Spinal cord (tissue), 10 donors: ENCODE results near the gene COL25A1. TPM values are rescaled to one million over a fixed set of nuclear protein-coding genes. Genes with fewer than 3 reads are reported as not detected.

Experiments used
- DNase-seq, 6 donors: peaks; one replicate each; pipeline versions ENCODE4 v3.0.0 to v3.0.0-alpha.2; 2013 to 2015; ENCODE audit warnings: low spot score in 6 of 6, low read depth in 4 of 6
- H3K27ac ChIP-seq: one replicate; pipeline ENCODE4 v1.5.1; 2013; ENCODE audit warnings: low read depth, low read length, control low read depth
- H3K27me3 ChIP-seq: one replicate; pipeline ENCODE4 v1.6.1; 2013; ENCODE audit warnings: low read length; ENCODE audit not compliant: control insufficient read depth, insufficient read depth
- H3K36me3 ChIP-seq: one replicate; pipeline ENCODE4 v1.6.1; 2013; ENCODE audit warnings: low read length; ENCODE audit not compliant: control insufficient read depth, insufficient read depth
- H3K4me1 ChIP-seq: one replicate; pipeline ENCODE4 v1.6.1; 2013; ENCODE audit warnings: low read length; ENCODE audit not compliant: control insufficient read depth, insufficient read depth
- H3K4me3 ChIP-seq: one replicate; pipeline ENCODE4 v1.5.1; 2013; ENCODE audit warnings: low read depth, low read length, control low read depth
- H3K9me3 ChIP-seq: one replicate; pipeline ENCODE4 v1.6.1; 2013; ENCODE audit warnings: low read length; ENCODE audit not compliant: control insufficient read depth, insufficient read depth
- WGBS: methylation state at CpG from one replicate; pipeline ENCODE4 v1.1.5; 2013; ENCODE audit warnings: missing lambda C conversion rate; ENCODE audit not compliant: insufficient coverage; 5-methylcytosine and 5-hydroxymethylcytosine counted together
- polyA plus RNA-seq, 2 donors: library from polyadenylated mRNA; unstranded; fragments of 120-200 nt; gene quantifications; one replicate each; pipeline ENCODE4 v1.2.1, GENCODE V29; 2013; ENCODE audit not compliant: insufficient read length in 2 of 2
- total RNA-seq, 2 donors: library from RNA; depleted of rRNA in 1 of 2; stranded (reverse); fragments of 120-200 nt in 1 of 2; fragments of >200 nt in 1 of 2; gene quantifications; one replicate each; pipeline versions ENCODE4 v1.2.3 to v1.2.4, GENCODE V29; 2013 to 2014
- donor health status: healthy.

The COL25A1 gene
- total and polyA plus RNA-seq, 4 donors, result 9.3 to 33.6 (median 13.4) TPM

- H3K27ac ChIP-seq, result no peak overlapping the region
- peaks cover 9% of the 10 kb centered on the region for H3K9me3 ChIP-seq
- WGBS, result no CpG with 5 or more reads among the region's 2 CpGs
- H3K4me3 ChIP-seq, result no peak overlapping the region
- DNase-seq, result no peak
- H3K36me3 ChIP-seq, result no peaks in the 10 kb centered on the region
- no peaks in the 10 kb centered on the region for H3K4me1 ChIP-seq
- H3K27me3 ChIP-seq, result no peaks in the 10 kb centered on the region
Measured at GRCh38 chr4:109319156-109319555, 16.7 kb upstream of the COL25A1 start.

GRCh38 chr4:109315818-109316217 is 13.4 kb upstream of the COL25A1 start:
- Histone ChIP-seq H3K9me3 (peaks cover 11% of the 10 kb centered on the region), H3K4me1 (no peaks in the 10 kb centered on the region), H3K4me3 (no peak overlapping the region), H3K27me3 (no peaks in the 10 kb centered on the region), H3K27ac (no peak overlapping the region), H3K36me3 (no peaks in the 10 kb centered on the region)
- no peak for DNase-seq
- no CpG with 5 or more reads among the region's 2 CpGs for WGBS

DNA sequence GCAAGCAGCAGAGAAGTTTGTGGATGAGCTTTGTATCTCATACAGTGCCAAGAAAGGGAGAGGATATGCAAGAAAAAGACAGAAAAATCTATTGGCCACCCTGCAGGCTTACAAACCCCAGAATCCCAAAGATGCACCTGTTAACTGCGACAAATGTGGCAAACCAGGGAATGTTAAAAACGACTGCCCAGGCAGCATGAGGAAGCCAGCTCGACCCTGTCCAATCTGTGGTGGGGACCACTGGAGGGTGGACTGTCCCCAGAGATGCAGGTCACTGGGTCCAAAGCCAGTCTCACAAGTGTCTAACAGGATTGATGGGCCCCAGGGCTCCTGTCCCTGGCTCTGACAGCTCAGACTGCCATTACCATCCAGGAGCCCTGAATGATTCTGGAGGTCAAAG is 12.9 kb upstream of the COL25A1 start:
- WGBS, result 93% methylated on average over 3 of the region's 3 CpGs
- no peak for DNase-seq
- no peaks in the 10 kb centered on the region for H3K36me3 ChIP-seq
- peaks cover 9% of the 10 kb centered on the region for H3K9me3 ChIP-seq
- H3K4me3 ChIP-seq, result no peak overlapping the region
- no peak overlapping the region for H3K27ac ChIP-seq
- H3K4me1 ChIP-seq, result no peaks in the 10 kb centered on the region
- H3K27me3 ChIP-seq, result no peaks in the 10 kb centered on the region

DNA sequence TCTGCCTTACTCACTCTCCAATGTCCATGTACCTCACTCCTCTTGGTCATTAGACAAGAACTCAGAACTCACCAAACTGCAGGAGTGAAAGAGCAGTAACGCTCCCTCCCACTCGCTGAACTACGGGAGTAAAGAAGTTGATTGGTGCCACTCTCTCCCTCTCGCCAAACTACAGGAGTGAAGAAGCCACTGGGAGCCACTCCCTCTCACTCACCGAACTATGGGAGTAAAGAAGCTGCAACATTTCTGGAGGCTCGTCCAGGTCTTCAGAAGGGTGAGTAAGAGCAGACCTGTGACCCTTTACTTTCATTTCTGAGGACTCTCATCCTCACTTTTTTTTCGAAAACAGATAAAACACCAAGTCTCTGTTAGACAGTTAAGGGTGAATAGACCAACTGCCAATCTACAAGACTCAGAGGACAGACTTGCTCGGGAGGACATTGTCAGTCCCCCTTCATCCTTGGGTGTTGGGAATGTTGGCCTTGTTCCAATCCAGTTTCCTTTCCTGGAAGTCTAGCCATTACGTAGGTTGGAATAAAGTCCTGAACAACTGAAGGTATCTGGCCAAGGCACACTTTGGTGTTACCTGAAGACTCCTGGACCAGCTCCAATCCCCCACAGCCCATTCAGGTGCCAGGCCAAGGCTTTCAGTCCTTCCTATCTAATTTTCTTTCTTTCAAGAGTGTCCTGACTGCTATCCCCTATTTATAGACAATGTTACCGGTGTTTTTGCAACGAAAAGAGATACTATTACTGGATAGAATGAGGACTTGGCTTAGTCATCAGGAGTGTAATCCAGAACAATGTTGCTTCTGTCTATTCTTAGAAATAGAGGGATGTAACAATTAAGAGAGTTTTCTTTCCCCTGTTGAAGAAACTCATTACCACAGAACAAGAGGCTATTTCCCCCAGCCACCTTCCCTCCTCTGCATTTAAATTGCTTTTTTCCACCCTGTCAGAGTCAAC is 11.0 kb upstream of the COL25A1 start:
- Histone ChIP-seq H3K4me3 (no peak overlapping the region), H3K36me3 (no peaks in the 10 kb centered on the region), H3K27me3 (no peaks in the 10 kb centered on the region), H3K4me1 (no peaks in the 10 kb centered on the region), H3K27ac (no peak overlapping the region), H3K9me3 (peaks cover 7% of the 10 kb centered on the region)
- WGBS, result 95% methylated on average over 4 of the region's 11 CpGs
- DNase-seq, result no peak

DNA sequence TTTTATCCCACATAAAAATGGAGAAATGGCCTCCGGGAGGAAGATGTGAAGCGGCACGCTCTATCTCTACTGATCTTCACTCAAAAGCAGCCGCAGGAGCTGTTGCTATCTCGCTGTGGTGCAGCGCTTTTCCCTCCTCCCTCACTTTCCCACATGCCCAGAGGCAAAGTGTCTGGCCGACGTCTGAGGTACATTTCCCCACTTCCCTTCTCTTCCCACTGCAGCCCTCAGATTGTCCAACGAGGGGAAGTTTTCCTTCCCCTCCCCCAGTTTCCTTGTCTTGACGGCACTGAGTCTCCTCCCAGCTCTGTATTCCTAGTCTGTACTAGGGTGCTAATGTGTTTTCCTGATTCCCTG is 660 bp upstream of the COL25A1 start:
- peak in 3 of 6 donors; percentile 18 to 58 (median 35) for DNase-seq

GRCh38 chr4:109301651-109302360 is 652 bp downstream of the COL25A1 start:
- peak in 2 of 6 donors; percentile 37 to 38 for DNase-seq
- Histone ChIP-seq H3K27me3 (peaks cover 17% of the 10 kb centered on the region), H3K9me3 (no peaks in the 10 kb centered on the region), H3K36me3 (no peaks in the 10 kb centered on the region), H3K4me3 (peak overlapping the region; percentile 72), H3K4me1 (peaks cover 17% of the 10 kb centered on the region), H3K27ac (no peak overlapping the region)
- WGBS, result 4% methylated on average over 38 of the region's 40 CpGs

More for the DNA sequence above, 660 bp upstream of the COL25A1 start:
- peak overlapping the region; percentile 37 for H3K27ac ChIP-seq
- no peaks in the 10 kb centered on the region for H3K9me3 ChIP-seq
- H3K4me3 ChIP-seq, result peak overlapping the region; percentile 72
- WGBS, result 3% methylated on average over 7 of the region's 10 CpGs
- no peaks in the 10 kb centered on the region for H3K36me3 ChIP-seq
- peaks cover 17% of the 10 kb centered on the region for H3K27me3 ChIP-seq
- H3K4me1 ChIP-seq, result peaks cover 17% of the 10 kb centered on the region

DNA sequence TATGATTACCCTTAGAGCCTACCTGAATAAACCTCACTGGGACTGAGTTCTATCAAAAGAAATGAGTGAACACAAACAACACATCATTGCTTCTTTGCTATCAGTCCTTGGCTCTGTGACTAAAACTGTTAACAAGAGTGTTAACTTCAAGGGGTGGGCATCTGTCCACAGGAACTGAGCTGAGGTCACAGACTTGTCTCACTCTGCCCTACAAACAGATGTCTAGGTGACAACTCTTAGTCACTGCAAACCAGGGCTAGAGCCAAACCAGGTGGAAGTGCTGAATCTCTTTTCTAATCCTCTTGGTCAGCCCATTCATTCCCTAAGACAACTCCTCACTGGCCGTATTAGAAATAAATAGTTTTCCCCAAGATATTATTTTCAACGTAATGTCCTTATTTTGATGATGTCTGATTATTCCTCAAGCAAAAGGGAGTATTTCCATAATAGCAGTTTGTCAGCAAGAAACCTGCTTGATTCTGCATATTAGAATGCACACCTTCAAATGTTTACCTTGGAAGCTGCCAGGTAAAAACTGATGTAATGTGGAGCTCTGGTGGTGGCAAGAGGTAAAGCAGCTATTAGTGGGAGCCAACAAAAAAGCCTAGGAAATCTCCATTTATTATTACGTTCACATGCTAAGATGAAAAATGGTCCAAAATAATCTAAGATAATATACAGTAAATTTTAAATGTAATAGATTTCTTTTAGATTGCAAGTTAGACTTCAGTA is 4.0 kb downstream of the COL25A1 start:
- Histone ChIP-seq H3K4me3 (no peak overlapping the region), H3K4me1 (peaks cover 17% of the 10 kb centered on the region), H3K36me3 (no peaks in the 10 kb centered on the region), H3K9me3 (no peaks in the 10 kb centered on the region), H3K27me3 (peaks cover 17% of the 10 kb centered on the region), H3K27ac (no peak overlapping the region)
- peak in 2 of 6 donors; percentile 21 to 86 for DNase-seq
- WGBS, result no CpG with 5 or more reads among the region's 3 CpGs

GRCh38 chr4:109296527-109296926 is 5.9 kb downstream of the COL25A1 start:
- H3K27me3 ChIP-seq, result peaks cover 7% of the 10 kb centered on the region
- DNase-seq, result no peak
- no peak overlapping the region for H3K27ac ChIP-seq
- peaks cover 1% of the 10 kb centered on the region for H3K4me1 ChIP-seq
- no peak overlapping the region for H3K4me3 ChIP-seq
- 100% methylated on average over 2 of the region's 2 CpGs for WGBS
- H3K36me3 ChIP-seq, result no peaks in the 10 kb centered on the region
- H3K9me3 ChIP-seq, result no peaks in the 10 kb centered on the region

DNA sequence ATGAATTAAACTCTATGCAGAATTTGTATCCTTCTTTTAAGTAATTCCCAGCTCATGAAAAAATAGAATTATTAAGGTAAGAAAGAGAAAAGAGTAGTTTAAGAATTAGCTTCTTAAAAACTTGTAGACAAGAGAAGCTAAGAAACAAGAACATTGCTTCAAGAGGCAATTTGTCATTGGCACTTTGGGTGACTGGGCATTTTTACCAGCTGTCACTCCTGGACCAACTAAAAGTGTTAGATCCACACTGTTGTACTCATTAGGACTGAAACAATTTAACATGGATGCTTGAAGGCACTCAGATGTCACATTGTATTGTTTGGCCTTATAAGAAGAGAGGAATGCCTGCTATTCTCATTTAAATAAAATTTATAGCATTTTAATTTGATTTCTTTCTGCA is 7.4 kb downstream of the COL25A1 start:
- no peaks in the 10 kb centered on the region for H3K9me3 ChIP-seq
- no peak for DNase-seq
- no peaks in the 10 kb centered on the region for H3K36me3 ChIP-seq
- H3K27ac ChIP-seq, result no peak overlapping the region
- H3K27me3 ChIP-seq, result no peaks in the 10 kb centered on the region
- no peak overlapping the region for H3K4me3 ChIP-seq
- H3K4me1 ChIP-seq, result no peaks in the 10 kb centered on the region
